ENCODE measurements around the gene MRPL51.
"Not testable (repeated sequence)": the region's sequence is repeated elsewhere in the genome, so short reads cannot be mapped to it uniquely, and the experiment has no call there.

The MRPL51 gene

GRCh38 chr12:6488240-6488639 is 4.8 kb downstream of the MRPL51 start:
- DNase-seq (ENCODE audit: low read depth), result no peak

- DNase-seq (ENCODE audit: low read depth), result no peak
These were observed 14.6 kb downstream of the MRPL51 start for GRCh38 chr12:6478416-6478815.

GRCh38 chr12:6477601-6478377 is 15.3 kb downstream of the MRPL51 start:
- DNase-seq (ENCODE audit: low read depth), result not testable (repeated sequence)

GRCh38 chr12:6476489-6476888 is 16.6 kb downstream of the MRPL51 start:
- DNase-seq (ENCODE audit: low read depth), result no peak

GRCh38 chr12:6475233-6475975 is 17.7 kb downstream of the MRPL51 start:
- DNase-seq (ENCODE audit: low read depth), result not testable (repeated sequence)

- no peak for DNase-seq (ENCODE audit: low read depth)
These were observed 20.6 kb downstream of the MRPL51 start for GRCh38 chr12:6472491-6472890.

- no peak for DNase-seq (ENCODE audit: low read depth)
These were observed 21.1 kb downstream of the MRPL51 start for GRCh38 chr12:6471989-6472360.

- peak; percentile 97 for DNase-seq (ENCODE audit: low read depth)
These were observed 22.5 kb downstream of the MRPL51 start, which contains the start of gene VAMP1 for GRCh38 chr12:6470375-6471163. Gene VAMP1, minus strand, starts transcription at chr12:6470677. Its CDS starts 146 bp downstream, at chr12:6470531.

GRCh38 chr12:6469609-6470374 is 23.3 kb downstream of the MRPL51 start:
- no peak for DNase-seq (ENCODE audit: low read depth)

GRCh38 chr12:6469092-6469491 is 24.0 kb downstream of the MRPL51 start:
- DNase-seq (ENCODE audit: low read depth), result no peak

GRCh38 chr12:6468283-6468575 is 24.8 kb downstream of the MRPL51 start:
- no peak for DNase-seq (ENCODE audit: low read depth)

GRCh38 chr12:6467571-6468282 is 25.3 kb downstream of the MRPL51 start:
- not testable (repeated sequence) for DNase-seq (ENCODE audit: low read depth)

- not testable (repeated sequence) for DNase-seq (ENCODE audit: low read depth)
These were observed 26.3 kb downstream of the MRPL51 start for GRCh38 chr12:6466751-6467150.

GRCh38 chr12:6466184-6466573 is 26.9 kb downstream of the MRPL51 start:
- no peak for DNase-seq (ENCODE audit: low read depth)

GRCh38 chr12:6465467-6466183 is 27.4 kb downstream of the MRPL51 start:
- DNase-seq (ENCODE audit: low read depth), result peak; percentile 62

GRCh38 chr12:6464531-6464930 is 28.5 kb downstream of the MRPL51 start:
- DNase-seq (ENCODE audit: low read depth), result no peak

- no peak for DNase-seq (ENCODE audit: low read depth)
These were observed 29.2 kb downstream of the MRPL51 start for GRCh38 chr12:6463858-6464257.

GRCh38 chr12:6463216-6463615 is 29.8 kb downstream of the MRPL51 start:
- DNase-seq (ENCODE audit: low read depth), result no peak

GRCh38 chr12:6462234-6462995 is 30.6 kb downstream of the MRPL51 start:
- DNase-seq (ENCODE audit: low read depth), result no peak
